ENCODE data around the gene GOLGA8N.

DNA sequence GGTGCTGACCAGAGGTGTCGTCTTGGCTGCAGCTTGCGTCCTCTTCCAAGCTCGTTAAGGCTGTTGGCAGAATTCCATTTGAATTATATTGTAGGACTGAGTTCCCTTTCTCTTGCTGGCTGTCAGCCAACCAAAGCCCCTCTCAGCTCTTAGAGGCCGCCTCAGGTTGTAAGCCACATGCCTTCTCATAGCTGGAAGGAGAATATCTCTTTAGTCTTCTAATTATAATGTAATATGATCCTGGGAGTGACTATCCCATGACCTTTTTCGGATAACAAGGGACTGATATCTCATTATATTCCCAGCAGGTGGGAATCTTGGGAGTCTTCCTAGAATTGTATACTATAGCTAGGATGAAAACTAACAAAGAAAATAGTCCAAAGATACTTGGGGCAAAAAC, 53.0 kb downstream of the GOLGA8N start:
- TF ChIP-seq, protein P1, sequence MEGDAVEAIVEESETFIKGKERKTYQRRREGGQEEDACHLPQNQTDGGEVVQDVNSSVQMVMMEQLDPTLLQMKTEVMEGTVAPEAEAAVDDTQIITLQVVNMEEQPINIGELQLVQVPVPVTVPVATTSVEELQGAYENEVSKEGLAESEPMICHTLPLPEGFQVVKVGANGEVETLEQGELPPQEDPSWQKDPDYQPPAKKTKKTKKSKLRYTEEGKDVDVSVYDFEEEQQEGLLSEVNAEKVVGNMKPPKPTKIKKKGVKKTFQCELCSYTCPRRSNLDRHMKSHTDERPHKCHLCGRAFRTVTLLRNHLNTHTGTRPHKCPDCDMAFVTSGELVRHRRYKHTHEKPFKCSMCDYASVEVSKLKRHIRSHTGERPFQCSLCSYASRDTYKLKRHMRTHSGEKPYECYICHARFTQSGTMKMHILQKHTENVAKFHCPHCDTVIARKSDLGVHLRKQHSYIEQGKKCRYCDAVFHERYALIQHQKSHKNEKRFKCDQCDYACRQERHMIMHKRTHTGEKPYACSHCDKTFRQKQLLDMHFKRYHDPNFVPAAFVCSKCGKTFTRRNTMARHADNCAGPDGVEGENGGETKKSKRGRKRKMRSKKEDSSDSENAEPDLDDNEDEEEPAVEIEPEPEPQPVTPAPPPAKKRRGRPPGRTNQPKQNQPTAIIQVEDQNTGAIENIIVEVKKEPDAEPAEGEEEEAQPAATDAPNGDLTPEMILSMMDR (conservative IDR thresholded peaks at IDR 0.05) = no peak
- TF ChIP-seq ZFX (IDR thresholded peaks at IDR 0.05) = no peak
